Endothelial cell of umbilical vein (primary cell): ENCODE data around the gene CCR3. TPM values are rescaled to one million over a fixed set of nuclear protein-coding genes. Genes with fewer than 3 reads are reported as not detected.

Source experiments
- BruUV-seq: library from RNA; stranded (reverse); fragments of 400-500 nt; replicated peaks from 2 replicates; lab custom pipeline; 2021; lab: Mats Ljungman, UMichigan
- CTCF ChIA-PET: fragments of 300-600, 350-600 bp; sonication (Branson Sonifier 250); formaldehyde crosslinking; loops from one replicate; lab custom pipeline; 2021; ENCODE audit warnings: antibody characterized with exemption, inconsistent platforms; lab: Charles Lee
- POLR2A ChIA-PET: fragments of 300-600, 350-600 bp; sonication (Branson Sonifier 250); formaldehyde crosslinking; loops from one replicate; lab custom pipeline; 2021; ENCODE audit warnings: antibody characterized with exemption, inconsistent platforms; lab: Charles Lee
- DNase-seq: peaks from one replicate; pipeline ENCODE4 v3.0.0-alpha.2; 2011; ENCODE audit warnings: low read depth, low spot score
- FAIRE-seq: peaks from 2 replicates; lab custom pipeline; 2011; peaks lifted over from hg19 to GRCh38; lab: Jason Lieb, UNC
- H2AFZ ChIP-seq: 2 replicates; pipeline ENCODE4 v1.6.0; 2012; ENCODE audit warnings: low read depth, low read length, control low read depth, inconsistent platforms
- H3K27ac ChIP-seq: 2 replicates; pipeline ENCODE4 v1.5.1; 2011; ENCODE audit warnings: low read depth, mild to moderate bottlenecking, control low read depth, low read length, moderate library complexity; ENCODE audit not compliant: insufficient read depth
- H3K27me3 ChIP-seq, 2 experiments: 2 replicates each; pipeline versions ENCODE4 v1.6.0 to v1.6.1; 2011; ENCODE audit warnings: low read length in 2 of 2, mixed read lengths in 1 of 2; ENCODE audit not compliant: control insufficient read depth in 2 of 2, insufficient read depth in 2 of 2
- H3K36me3 ChIP-seq, 2 experiments: 2 replicates in 1 of 2; 3 replicates in 1 of 2; pipeline ENCODE4 v1.5.1; 2011; ENCODE audit warnings: low read length in 2 of 2, mild to moderate bottlenecking in 1 of 2, moderate library complexity in 1 of 2; ENCODE audit not compliant: control insufficient read depth in 2 of 2, insufficient read depth in 2 of 2; ENCODE audit errors: extremely low read depth in 1 of 2
- H3K4me1 ChIP-seq: 3 replicates; pipeline ENCODE4 v1.5.1; 2011; ENCODE audit warnings: mild to moderate bottlenecking, low read length; ENCODE audit not compliant: control insufficient read depth, insufficient read depth; ENCODE audit errors: extremely low read depth
- H3K4me2 ChIP-seq: 2 replicates; pipeline ENCODE4 v1.6.1; 2011; ENCODE audit warnings: low read length, control low read depth, mixed read lengths; ENCODE audit not compliant: insufficient read depth
- H3K4me3 ChIP-seq, 3 experiments: fragments of 200-600 bp in 1 of 3; sonication (generic), shearing (Covaris generic) in 1 of 3; replicated peaks in 1 of 3; 2 replicates each; pipeline ENCODE4 v1.5.1; 2011 to 2016; ENCODE audit warnings: control low read depth in 3 of 3, low read length in 3 of 3, mild to moderate bottlenecking in 2 of 3, inconsistent platforms in 1 of 3, low read depth in 1 of 3, moderate library complexity in 1 of 3; ENCODE audit not compliant: insufficient read depth in 1 of 3
- H3K79me2 ChIP-seq: 2 replicates; pipeline ENCODE4 v1.6.0; 2012; ENCODE audit warnings: low read length, inconsistent platforms; ENCODE audit not compliant: control insufficient read depth, insufficient read depth
- H3K9ac ChIP-seq: replicated peaks from 2 replicates; pipeline ENCODE3; 2011; ENCODE audit warnings: low read length, control low read depth; ENCODE audit not compliant: insufficient read depth; ENCODE audit errors: extremely low read depth
- H3K9me1 ChIP-seq: replicated peaks from 3 replicates; pipeline ENCODE4 v1.6.0; 2011; ENCODE audit warnings: mild to moderate bottlenecking, low read length; ENCODE audit not compliant: control insufficient read depth, insufficient read depth; ENCODE audit errors: extremely low read depth
- H3K9me3 ChIP-seq: replicated peaks from 2 replicates; pipeline ENCODE4 v1.5.1; 2012; ENCODE audit warnings: low read length, inconsistent platforms; ENCODE audit not compliant: control insufficient read depth, insufficient read depth
- H4K20me1 ChIP-seq: replicated peaks from 2 replicates; pipeline ENCODE3; 2011; ENCODE audit warnings: mild to moderate bottlenecking, low read length; ENCODE audit not compliant: control insufficient read depth, insufficient read depth; ENCODE audit errors: extremely low read depth
- EZH2 ChIP-seq: IDR thresholded peaks from 2 replicates; pipeline ENCODE4 v1.6.1; 2012; ENCODE audit warnings: borderline replicate concordance, low read depth, mild to moderate bottlenecking, moderate library complexity, low read length, inconsistent platforms; ENCODE audit not compliant: severe bottlenecking
- FOS ChIP-seq: IDR thresholded peaks from 2 replicates; pipeline ENCODE4 v1.6.1; 2011; ENCODE audit warnings: mild to moderate bottlenecking, low read length, moderate library complexity, borderline replicate concordance; ENCODE audit not compliant: insufficient read depth
- GATA2 ChIP-seq: IDR thresholded peaks from 2 replicates; pipeline ENCODE4 v1.7.0; 2011; ENCODE audit warnings: low read depth, mild to moderate bottlenecking, moderate library complexity, mixed read lengths, low read length; ENCODE audit not compliant: insufficient read length, insufficient read depth
- JUN ChIP-seq: IDR thresholded peaks from 2 replicates; pipeline ENCODE4 v1.6.1; 2011; ENCODE audit warnings: borderline replicate concordance, low read depth; ENCODE audit not compliant: insufficient read length, insufficient read depth
- MYC ChIP-seq: IDR thresholded peaks from one replicate; pipeline ENCODE4 v1.6.1; 2011; ENCODE audit warnings: mild to moderate bottlenecking, low read depth, low read length
- POLR2A ChIP-seq: IDR thresholded peaks from 2 replicates; pipeline ENCODE4 v1.6.1; 2012; ENCODE audit warnings: low read depth, mild to moderate bottlenecking, control low read depth, low read length
- POLR2AphosphoS5 ChIP-seq: IDR thresholded peaks from 2 replicates; pipeline ENCODE4 v1.6.1; 2012; ENCODE audit warnings: low read depth, mild to moderate bottlenecking, control low read depth, low read length, moderate library complexity; ENCODE audit not compliant: insufficient read depth
- dilution Hi-C: fragments of 300-500 bp; cut with MboI; formaldehyde crosslinking; loops from one replicate; pipeline ENCODE4 v1.15.0; 2019; ENCODE audit warnings: low sequenced_read_pairs; ENCODE audit not compliant: extremely low pct_ligation_motif_present
- intact Hi-C: fragments of 100-400 bp; cut with micrococcal nuclease; formaldehyde crosslinking; loops from one replicate; pipeline ENCODE4 v1.10.0; 2022
- polyA plus RNA-seq, 4 experiments: library from polyadenylated mRNA; depleted of rRNA in 3 of 4; stranded (reverse) in 3 of 4; unstranded in 1 of 4; fragments of >200 nt; gene quantifications; 2 replicates each; pipeline versions ENCODE4 v1.2.1 to v1.2.3, GENCODE V29; 2011 to 2012; ENCODE audit warnings: missing spikeins in 1 of 4
- total RNA-seq: library from RNA; stranded (reverse); gene quantifications from 2 replicates; pipeline ENCODE4 v1.2.3, GENCODE V29; 2021
- TF ChIP-seq, protein P1 (sequence below): IDR thresholded peaks from 2 replicates; pipeline ENCODE4 v1.6.1; 2011; ENCODE audit not compliant: insufficient read depth, insufficient read length
- TF ChIP-seq, protein P2 (sequence below), 2 donors: IDR thresholded peaks; 1 replicate in 1 of 2; 2 replicates in 1 of 2; pipeline ENCODE4 v1.5.1; 2011; ENCODE audit warnings: low read length in 2 of 2, mild to moderate bottlenecking in 2 of 2, moderate library complexity in 2 of 2, control low read depth in 1 of 2, inconsistent platforms in 1 of 2, low read depth in 1 of 2; ENCODE audit not compliant: insufficient read depth in 1 of 2; ENCODE audit errors: extremely low read depth in 1 of 2

CCR3 gene
- total and polyA plus RNA-seq, 2 donors (not counting 3 experiments of a cell fraction or from before 2014, with no cell fraction given), result not detected

DNA sequence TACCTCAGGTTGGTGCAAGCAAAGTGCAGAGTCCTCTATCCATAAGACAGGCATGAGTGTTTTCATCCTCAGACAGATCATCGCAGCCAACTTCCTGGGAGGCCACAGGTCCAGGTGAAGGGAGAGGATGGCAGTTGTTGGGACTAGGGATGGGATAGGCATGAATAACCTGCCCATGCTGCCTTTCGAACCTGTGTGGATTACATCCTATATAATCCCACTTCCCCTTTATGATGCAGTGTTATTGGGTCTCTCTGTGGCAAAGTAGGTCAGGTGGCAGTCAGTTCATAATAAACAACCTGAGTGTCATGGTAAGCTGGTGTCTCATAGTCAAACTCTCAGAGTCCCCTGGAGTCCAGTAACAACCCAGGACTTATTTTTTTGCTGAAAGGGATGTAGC lies 40.4 kb downstream of the CCR3 start:
- Histone ChIP-seq H3K9me1 (no peaks in the 10 kb centered on the region), H3K4me1 (no peaks in the 10 kb centered on the region), H3K27me3 (no peaks in the 10 kb centered on the region), H2AFZ (no peak overlapping the region), H3K79me2 (no peaks in the 10 kb centered on the region), H3K9ac (no peak overlapping the region), H3K4me2 (no peak overlapping the region), H3K27ac (no peak overlapping the region), H3K4me3 (no peak overlapping the region), H4K20me1 (no peaks in the 10 kb centered on the region), H3K9me3 (no peaks in the 10 kb centered on the region), H3K36me3 (no peaks in the 10 kb centered on the region)
- intact Hi-C loops, result no loop called here
- TF ChIP-seq POLR2A (no peak), POLR2AphosphoS5 (no peak), GATA2 (no peak), EZH2 (no peak), JUN (no peak), MYC (no peak), FOS (no peak)
- TF ChIP-seq, protein P1, sequence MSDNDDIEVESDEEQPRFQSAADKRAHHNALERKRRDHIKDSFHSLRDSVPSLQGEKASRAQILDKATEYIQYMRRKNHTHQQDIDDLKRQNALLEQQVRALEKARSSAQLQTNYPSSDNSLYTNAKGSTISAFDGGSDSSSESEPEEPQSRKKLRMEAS, result no peak
- TF ChIP-seq, protein P2, sequence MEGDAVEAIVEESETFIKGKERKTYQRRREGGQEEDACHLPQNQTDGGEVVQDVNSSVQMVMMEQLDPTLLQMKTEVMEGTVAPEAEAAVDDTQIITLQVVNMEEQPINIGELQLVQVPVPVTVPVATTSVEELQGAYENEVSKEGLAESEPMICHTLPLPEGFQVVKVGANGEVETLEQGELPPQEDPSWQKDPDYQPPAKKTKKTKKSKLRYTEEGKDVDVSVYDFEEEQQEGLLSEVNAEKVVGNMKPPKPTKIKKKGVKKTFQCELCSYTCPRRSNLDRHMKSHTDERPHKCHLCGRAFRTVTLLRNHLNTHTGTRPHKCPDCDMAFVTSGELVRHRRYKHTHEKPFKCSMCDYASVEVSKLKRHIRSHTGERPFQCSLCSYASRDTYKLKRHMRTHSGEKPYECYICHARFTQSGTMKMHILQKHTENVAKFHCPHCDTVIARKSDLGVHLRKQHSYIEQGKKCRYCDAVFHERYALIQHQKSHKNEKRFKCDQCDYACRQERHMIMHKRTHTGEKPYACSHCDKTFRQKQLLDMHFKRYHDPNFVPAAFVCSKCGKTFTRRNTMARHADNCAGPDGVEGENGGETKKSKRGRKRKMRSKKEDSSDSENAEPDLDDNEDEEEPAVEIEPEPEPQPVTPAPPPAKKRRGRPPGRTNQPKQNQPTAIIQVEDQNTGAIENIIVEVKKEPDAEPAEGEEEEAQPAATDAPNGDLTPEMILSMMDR (IDR thresholded peaks at IDR 0.05; ENCODE audit: extremely low read depth in 1 of 2, insufficient read depth in 1 of 2, low read depth in 1 of 2, low read length in 2 of 2), result no peak
- no TSS peak for BruUV-seq
- dilution Hi-C loops, result no loop called here
- no peak for FAIRE-seq
- no peak for DNase-seq
- POLR2A ChIA-PET, result no interaction called here
- CTCF ChIA-PET, result no interaction called here
